ENCODE data around the gene LDHAL6A. TPM values are rescaled to one million over a fixed set of nuclear protein-coding genes. Genes with fewer than 3 reads are reported as not detected.

LDHAL6A gene
- total RNA-seq, 1 donor from 2014 or later: not detected

DNA sequence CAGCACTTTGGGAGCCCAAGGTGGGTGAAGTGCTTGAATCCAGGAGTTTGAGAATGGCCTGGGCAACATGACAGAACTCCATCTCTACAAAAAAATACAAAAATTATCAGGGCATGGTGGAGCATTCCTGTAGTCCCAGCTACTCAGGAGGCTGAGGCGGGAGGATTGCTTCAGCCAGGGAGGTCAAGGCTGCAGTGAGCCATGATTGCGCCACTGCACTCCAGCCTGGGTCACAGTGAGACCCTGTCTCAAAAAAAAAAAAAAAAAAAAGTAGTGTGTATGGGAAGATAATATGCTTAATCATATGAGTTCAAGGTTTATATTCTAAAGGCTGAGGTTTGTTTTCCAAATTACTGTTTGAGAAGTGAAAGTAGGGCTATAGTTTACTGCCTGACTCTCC lies 10.7 kb downstream of the LDHAL6A start:
- Mint-ChIP-seq H3K4me3 (ENCODE audit: low read depth) (no peak overlapping the region), H3K9me3 (ENCODE audit: low read depth) (no peaks in the 10 kb centered on the region), H3K4me1 (ENCODE audit: low read depth) (no peaks in the 10 kb centered on the region), H3K27ac (no peak overlapping the region), H3K27me3 (no peaks in the 10 kb centered on the region), H3K36me3 (ENCODE audit: insufficient read depth) (no peaks in the 10 kb centered on the region)
- TF ChIP-seq, protein P1, sequence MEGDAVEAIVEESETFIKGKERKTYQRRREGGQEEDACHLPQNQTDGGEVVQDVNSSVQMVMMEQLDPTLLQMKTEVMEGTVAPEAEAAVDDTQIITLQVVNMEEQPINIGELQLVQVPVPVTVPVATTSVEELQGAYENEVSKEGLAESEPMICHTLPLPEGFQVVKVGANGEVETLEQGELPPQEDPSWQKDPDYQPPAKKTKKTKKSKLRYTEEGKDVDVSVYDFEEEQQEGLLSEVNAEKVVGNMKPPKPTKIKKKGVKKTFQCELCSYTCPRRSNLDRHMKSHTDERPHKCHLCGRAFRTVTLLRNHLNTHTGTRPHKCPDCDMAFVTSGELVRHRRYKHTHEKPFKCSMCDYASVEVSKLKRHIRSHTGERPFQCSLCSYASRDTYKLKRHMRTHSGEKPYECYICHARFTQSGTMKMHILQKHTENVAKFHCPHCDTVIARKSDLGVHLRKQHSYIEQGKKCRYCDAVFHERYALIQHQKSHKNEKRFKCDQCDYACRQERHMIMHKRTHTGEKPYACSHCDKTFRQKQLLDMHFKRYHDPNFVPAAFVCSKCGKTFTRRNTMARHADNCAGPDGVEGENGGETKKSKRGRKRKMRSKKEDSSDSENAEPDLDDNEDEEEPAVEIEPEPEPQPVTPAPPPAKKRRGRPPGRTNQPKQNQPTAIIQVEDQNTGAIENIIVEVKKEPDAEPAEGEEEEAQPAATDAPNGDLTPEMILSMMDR (IDR thresholded peaks at IDR 0.05; ENCODE audit: unreplicated experiment): no peak
- no peak for DNase-seq (ENCODE audit: low spot score, unreplicated experiment)

GRCh38 chr11:18468059-18468458 lies 12.4 kb downstream of the LDHAL6A start:
- Mint-ChIP-seq H3K4me1 (ENCODE audit: low read depth) (no peaks in the 10 kb centered on the region), H3K9me3 (ENCODE audit: low read depth) (no peaks in the 10 kb centered on the region), H3K27ac (no peak overlapping the region), H3K36me3 (ENCODE audit: insufficient read depth) (peaks cover 1% of the 10 kb centered on the region), H3K4me3 (ENCODE audit: low read depth) (no peak overlapping the region), H3K27me3 (no peaks in the 10 kb centered on the region)
- no peak for DNase-seq (ENCODE audit: low spot score, unreplicated experiment)
- TF ChIP-seq, protein P1 (IDR thresholded peaks at IDR 0.05; ENCODE audit: unreplicated experiment): no peak

DNA sequence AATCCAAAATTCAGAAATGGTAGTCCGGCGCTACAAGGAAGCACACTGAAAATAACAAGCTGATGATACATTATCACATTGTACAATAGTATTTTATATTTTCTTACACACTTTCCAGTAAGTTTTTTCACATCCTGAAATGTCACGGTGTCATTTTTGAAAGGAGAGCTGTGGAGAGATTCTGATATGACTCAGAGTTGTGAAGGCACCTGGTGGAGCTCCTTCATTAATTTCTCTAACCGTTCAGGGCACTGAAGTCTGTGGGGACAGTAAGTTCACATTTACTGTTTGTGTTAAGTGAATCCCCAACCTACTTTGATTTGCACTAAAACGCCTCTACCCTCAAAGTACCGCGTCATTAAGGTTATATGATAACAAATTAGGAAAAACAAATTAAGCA lies 13.3 kb downstream of the LDHAL6A start:
- H3K4me3 Mint-ChIP-seq (ENCODE audit: low read depth): no peak overlapping the region
- no peak overlapping the region for H3K27ac Mint-ChIP-seq
- H3K27me3 Mint-ChIP-seq: no peaks in the 10 kb centered on the region
- no peak for DNase-seq (ENCODE audit: low spot score, unreplicated experiment)
- no peaks in the 10 kb centered on the region for H3K4me1 Mint-ChIP-seq (ENCODE audit: low read depth)
- peaks cover 6% of the 10 kb centered on the region for H3K36me3 Mint-ChIP-seq (ENCODE audit: insufficient read depth)
- H3K9me3 Mint-ChIP-seq (ENCODE audit: low read depth): no peaks in the 10 kb centered on the region
- TF ChIP-seq, protein P1 (IDR thresholded peaks at IDR 0.05; ENCODE audit: unreplicated experiment): no peak

GRCh38 chr11:18471995-18472394 lies 16.3 kb downstream of the LDHAL6A start:
- no peaks in the 10 kb centered on the region for H3K9me3 Mint-ChIP-seq (ENCODE audit: low read depth)
- peaks cover 11% of the 10 kb centered on the region for H3K36me3 Mint-ChIP-seq (ENCODE audit: insufficient read depth)
- DNase-seq (ENCODE audit: low spot score, unreplicated experiment): no peak
- no peak overlapping the region for H3K4me3 Mint-ChIP-seq (ENCODE audit: low read depth)
- H3K27ac Mint-ChIP-seq: no peak overlapping the region
- no peaks in the 10 kb centered on the region for H3K4me1 Mint-ChIP-seq (ENCODE audit: low read depth)
- TF ChIP-seq, protein P1 (IDR thresholded peaks at IDR 0.05; ENCODE audit: unreplicated experiment): no peak
- H3K27me3 Mint-ChIP-seq: no peaks in the 10 kb centered on the region

DNA sequence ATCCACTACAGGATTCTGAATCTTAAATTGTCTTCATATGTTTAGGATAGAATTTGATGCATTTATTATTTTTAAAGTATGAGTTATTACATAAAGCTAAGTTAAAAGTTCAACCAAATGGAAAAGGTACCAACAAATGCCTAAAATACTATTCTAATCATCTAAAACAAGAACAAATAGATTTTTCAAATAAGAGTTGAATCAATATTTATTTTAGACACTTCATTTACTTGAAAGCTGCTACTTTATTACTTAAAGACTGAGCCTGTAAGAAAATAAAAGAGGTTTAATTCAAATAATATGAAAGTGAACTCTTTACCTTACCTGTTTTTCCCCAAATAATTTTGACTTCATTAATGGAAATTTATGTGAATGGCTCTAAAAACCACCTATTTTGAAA lies 16.9 kb downstream of the LDHAL6A start:
- DNase-seq (ENCODE audit: low spot score, unreplicated experiment): no peak
- Mint-ChIP-seq H3K4me3 (ENCODE audit: low read depth) (no peak overlapping the region), H3K27me3 (no peaks in the 10 kb centered on the region), H3K27ac (no peak overlapping the region), H3K36me3 (ENCODE audit: insufficient read depth) (peaks cover 11% of the 10 kb centered on the region), H3K4me1 (ENCODE audit: low read depth) (no peaks in the 10 kb centered on the region), H3K9me3 (ENCODE audit: low read depth) (no peaks in the 10 kb centered on the region)
- TF ChIP-seq, protein P1 (IDR thresholded peaks at IDR 0.05; ENCODE audit: unreplicated experiment): no peak
